GM19452 (cell line): ENCODE data around the gene STARD3.
"Not testable (repeated sequence)": the region's sequence is repeated elsewhere in the genome, so short reads cannot be mapped to it uniquely, and the experiment has no call there.

Experiments used
- ATAC-seq: cut with Tn5 transposase; IDR thresholded peaks from one replicate; pipeline ENCODE4 v1.9.1; 2021; ENCODE audit not compliant: unreplicated experiment

The STARD3 gene

DNA sequence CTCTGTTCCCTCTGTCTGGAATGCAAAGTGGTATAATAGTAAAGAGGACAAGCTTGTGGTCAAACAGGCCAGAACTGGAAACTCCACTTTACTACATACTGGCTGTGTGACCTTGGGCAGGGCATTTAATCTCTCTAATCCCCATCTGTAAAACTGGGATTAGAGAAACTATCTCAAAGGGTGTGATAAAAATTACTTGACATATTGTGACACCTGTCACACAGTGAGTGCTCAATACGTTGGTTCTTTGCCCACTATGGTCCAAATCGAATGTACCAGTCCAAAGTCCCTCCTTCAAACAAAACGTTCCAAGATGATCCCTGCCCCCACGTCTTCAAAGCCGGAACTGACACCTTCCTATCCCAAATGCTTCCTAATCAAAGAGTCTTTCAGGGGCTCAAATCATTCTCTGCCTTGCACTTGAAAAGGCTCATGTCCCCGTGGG, 50.2 kb downstream of the STARD3 start:
- ATAC-seq, result no peak

- ATAC-seq, result peak; percentile 84
Observed at GRCh38 chr17:39687546-39688474, 50.9 kb downstream of the STARD3 start, which contains the start of gene PGAP3. Gene PGAP3 (minus strand): TSS chr17:39688057. CDS start chr17:39688014, 43 bp downstream.

- no peak for ATAC-seq
Observed at GRCh38 chr17:39688475-39688835, 51.5 kb downstream of the STARD3 start.

DNA sequence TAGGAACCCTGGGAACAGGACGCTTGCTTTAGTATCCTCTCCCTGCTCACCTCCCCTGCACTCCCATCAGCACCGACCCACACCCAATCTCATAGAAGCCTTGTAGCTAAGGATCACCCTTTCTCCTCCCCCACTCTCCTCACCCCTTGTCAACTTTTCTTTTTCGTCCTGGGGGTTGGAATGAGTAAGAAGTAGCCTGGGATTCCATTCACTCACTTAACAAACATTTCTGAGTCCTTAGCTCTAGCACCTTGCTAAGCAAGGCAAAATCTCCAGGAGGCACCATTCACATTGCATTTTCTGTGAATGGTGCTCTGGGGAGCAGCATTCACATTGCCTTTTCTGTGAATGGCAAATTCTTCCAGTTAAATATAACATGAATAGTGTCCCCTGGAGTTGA, 52.0 kb downstream of the STARD3 start:
- ATAC-seq, result no peak

- no peak for ATAC-seq
Observed at GRCh38 chr17:39694593-39694992, 57.6 kb downstream of the STARD3 start.

DNA sequence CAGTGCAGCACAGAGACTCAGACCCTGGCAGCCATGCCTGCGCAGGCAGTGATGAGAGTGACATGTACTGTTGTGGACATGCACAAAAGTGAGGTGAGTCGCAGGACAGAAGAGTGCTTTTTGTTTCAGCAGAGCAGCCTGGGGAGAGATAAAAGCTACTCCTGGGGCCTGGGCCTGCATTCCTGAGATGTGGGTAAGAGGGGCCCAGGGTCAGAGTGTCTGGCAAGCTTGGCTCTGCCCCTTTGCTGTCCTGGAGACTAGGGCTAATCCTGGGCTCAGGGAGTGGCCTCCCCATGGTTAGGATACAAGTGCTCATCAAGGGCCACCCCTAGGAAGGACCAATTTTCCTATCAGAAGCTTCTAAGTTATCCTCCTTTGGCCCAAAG, 58.1 kb downstream of the STARD3 start:
- no peak for ATAC-seq

- ATAC-seq, result no peak
Observed at GRCh38 chr17:39696731-39697130, 59.8 kb downstream of the STARD3 start.

DNA sequence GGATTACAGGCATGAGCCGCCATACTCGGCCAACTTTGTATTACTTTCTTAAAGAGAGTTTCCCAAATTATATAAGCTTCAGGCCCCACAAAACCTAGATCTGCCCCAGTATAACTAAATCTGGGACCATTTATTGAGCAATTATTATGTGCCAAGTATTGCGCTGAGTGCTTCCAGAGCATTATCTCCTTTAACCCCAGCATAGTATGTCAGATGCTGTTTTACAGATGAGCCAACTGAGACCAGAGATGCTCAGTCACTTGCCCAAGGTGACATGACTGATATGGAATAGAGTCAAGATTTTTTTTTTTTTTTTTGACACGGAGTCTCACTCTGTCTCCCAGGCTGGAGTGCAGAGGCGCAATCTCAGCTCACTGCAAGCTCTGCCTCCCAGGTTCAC, 61.0 kb downstream of the STARD3 start:
- no peak for ATAC-seq

DNA sequence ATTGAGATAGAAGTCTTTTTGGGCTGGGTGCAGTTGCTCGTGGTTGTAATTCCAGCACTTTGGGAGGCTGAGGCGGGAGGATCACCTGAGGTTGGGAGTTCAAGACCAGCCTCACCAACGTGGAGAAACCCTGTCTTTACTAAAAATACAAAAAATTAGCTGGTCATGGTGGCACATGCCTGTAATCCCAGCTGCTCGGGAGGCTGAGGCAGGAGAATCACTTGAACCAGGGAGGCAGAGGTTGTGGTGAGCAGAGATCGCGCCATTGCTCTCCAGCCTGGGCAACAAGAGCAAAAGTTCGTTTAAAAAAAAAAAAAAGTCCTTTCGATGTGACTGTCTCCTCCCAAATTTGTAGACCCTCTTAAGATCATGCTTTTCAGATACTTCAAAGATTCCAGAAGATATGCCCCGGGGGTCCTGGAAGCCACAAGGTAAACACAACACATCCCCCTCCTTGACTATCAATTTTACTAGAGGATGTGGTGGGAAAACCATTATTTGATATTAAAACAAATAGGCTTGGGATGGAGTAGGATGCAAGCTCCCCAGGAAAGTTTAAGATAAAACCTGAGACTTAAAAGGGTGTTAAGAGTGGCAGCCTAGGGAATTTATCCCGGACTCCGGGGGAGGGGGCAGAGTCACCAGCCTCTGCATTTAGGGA, 62.3 kb downstream of the STARD3 start:
- not testable (repeated sequence) for ATAC-seq

DNA sequence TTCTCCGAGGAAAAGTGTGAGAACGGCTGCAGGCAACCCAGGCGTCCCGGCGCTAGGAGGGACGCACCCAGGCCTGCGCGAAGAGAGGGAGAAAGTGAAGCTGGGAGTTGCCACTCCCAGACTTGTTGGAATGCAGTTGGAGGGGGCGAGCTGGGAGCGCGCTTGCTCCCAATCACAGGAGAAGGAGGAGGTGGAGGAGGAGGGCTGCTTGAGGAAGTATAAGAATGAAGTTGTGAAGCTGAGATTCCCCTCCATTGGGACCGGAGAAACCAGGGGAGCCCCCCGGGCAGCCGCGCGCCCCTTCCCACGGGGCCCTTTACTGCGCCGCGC, 62.8 kb downstream of the STARD3 start, which contains the start of gene ERBB2:
Gene ERBB2, plus strand, starts transcription at position 247 of the 330 bp plus-strand sequence. CDS start 175 bp downstream, outside the sequence.
- no peak for ATAC-seq

DNA sequence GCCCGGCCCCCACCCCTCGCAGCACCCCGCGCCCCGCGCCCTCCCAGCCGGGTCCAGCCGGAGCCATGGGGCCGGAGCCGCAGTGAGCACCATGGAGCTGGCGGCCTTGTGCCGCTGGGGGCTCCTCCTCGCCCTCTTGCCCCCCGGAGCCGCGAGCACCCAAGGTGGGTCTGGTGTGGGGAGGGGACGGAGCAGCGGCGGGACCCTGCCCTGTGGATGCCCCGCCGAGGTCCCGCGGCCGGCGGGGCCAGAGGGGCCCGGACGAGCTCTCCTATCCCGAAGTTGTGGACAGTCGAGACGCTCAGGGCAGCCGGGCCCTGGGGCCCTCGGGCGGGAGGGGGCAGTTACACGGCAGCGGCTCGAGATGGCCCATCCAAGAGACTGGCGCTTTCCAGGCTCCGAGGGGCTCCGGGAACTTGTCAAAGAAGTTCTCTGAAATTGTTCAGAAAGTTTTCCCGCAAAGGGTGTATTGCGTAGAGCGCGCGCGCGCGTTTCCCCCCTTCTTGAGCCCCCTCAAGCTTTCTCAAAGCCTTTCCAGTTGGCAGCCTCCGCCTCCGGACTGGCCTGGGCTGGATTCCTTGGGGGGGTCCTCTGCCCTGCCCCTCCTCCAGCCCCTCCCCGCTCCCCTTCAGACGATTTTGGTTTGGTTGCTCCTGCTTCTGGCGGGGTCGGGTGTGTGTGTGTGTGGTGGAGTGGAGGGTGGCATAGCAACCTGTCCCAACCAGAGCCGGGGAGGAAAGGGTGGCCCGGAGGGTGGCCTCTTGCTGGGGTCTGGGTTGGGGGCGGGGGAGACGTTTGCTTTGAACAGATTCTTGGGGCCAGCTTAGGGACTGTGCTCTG, 63.4 kb downstream of the STARD3 start:
- no peak for ATAC-seq

- ATAC-seq, result no peak
Observed at GRCh38 chr17:39701012-39701783, 64.3 kb downstream of the STARD3 start.

- ATAC-seq, result no peak
Observed at GRCh38 chr17:39701784-39702422, 65.0 kb downstream of the STARD3 start.

DNA sequence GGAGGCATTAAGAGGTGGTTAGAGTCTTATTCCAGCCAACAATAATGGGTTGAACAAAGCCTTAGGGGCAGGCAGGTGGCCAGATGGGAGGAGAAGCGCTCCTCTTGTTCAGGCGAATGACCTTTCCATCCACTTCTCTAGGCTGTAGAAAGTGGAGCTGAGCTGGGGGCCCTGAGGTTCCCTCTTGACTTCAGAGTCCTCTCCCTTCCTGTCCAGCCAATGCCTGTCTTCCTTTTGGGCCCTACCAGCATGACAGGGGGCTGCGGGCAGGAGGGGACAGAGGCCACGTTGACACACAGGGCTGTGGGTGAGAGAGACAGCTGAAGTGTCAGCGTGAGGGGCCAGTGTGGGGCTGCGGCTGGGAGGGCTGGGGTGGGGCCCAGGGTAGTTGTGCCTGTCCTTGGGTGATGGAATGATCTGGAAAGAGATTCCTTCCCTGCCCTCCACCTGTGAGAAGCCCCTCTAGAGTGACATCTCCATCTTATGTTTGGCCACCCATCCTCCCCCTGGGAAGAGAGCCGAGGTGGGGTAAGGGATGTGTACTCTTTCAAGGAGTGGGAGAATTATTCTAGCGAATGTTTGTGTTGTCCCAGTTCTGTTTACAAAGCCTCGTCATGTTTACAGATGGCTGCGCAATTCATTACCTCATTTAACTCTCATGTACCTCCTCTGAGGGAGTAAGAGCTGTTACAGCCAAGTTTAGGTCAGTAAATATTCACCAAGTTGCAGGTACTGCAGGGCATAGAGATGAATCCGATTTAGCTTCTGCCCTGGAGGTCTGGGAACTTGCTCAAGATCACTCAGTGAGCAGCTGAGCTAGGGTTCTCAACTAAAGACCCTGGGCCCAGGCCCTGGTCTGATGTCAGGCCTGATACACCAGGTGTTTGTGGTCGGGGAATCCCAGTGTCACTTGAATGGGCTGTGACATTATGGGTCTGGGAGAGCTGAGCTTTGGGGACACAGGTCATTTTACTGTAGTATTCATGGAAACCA, 66.3 kb downstream of the STARD3 start:
- no peak for ATAC-seq

DNA sequence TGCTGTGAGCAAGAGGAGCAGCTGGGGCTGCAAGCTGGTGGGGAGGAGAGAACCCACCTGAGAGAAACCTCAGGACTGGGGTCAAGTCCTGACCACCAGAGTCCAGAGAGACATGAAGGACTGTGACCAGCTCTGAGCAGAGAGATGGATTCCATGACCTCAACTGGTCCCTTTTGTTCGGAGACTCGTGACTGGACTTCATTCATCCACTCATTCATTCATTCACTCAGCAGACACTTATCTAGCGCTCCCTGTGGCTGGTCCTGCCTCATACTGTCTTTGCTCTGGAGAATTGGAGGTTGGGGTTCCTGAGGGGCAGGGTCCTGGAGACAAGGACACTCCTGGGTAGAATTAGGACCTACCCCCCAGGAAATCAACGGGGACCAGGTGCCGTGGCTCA, 67.0 kb downstream of the STARD3 start:
- no peak for ATAC-seq

GRCh38 chr17:39704821-39705551, 68.0 kb downstream of the STARD3 start:
- ATAC-seq, result no peak

DNA sequence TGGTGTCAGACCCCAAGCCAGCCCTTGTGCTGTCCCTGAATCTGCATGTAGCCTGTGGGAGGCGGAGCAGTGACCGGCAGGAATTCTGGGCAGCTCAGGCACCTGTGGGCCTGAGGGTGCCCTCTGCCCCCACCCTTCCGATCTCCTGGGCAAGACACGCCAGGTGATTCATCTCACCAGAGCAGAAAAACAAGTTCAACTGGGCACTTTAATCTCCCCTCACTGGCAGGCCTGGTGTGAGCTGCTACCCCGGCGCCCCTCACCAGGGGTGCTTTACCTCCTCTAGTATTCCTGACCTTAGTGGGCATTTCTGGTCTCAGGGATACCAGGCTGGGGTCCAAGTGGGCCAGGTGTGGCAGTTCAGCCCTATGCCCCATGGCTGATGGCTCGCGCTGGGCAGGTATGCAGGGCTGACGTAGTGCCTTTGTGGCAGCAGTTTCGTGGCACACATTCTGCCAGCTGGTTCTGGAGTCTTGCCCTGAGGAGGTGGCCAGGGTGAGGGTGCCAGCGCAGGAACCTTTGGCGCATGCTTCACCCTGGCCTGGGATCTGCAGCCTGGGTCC, 68.9 kb downstream of the STARD3 start:
- ATAC-seq, result no peak

- no peak for ATAC-seq
Observed at GRCh38 chr17:39706383-39706782, 69.4 kb downstream of the STARD3 start.
